ENCODE results near the gene PUM2. TPM values are rescaled to one million over a fixed set of nuclear protein-coding genes. Genes with fewer than 3 reads are reported as not detected.

Gene PUM2
- total and polyA plus RNA-seq, 12 donors, result 12.4 to 79.1 (median 67.6) TPM

GRCh38 chr2:20220806-20221554, 129.7 kb downstream of the PUM2 start:
- TF ChIP-seq CTCF (IDR thresholded peaks at IDR 0.05), result no peak
- Histone ChIP-seq H3K27ac (no peak overlapping the region), H3K4me3 (no peak overlapping the region), H3K36me3 (no peaks in the 10 kb centered on the region), H3K4me1 (peaks cover 0 to 22% (median 19%) of the 10 kb centered on the region in 9 donors), H3K27me3 (peaks cover 0 to 53% (median 17%) of the 10 kb centered on the region in 7 donors), H3K9me3 (no peaks in the 10 kb centered on the region)
- WGBS, 2 donors, result 78 to 79% methylated on average over 3 of the region's 3 CpGs
- intact Hi-C loops (cut with DNase I), result loop anchor here in 6 of 10 donors (5.0 to 10.0 kb wide), 4 partner anchors 86 to 116 kb away; no protein-coding TSS in a partner anchor
- ATAC-seq (no peak), DNase-seq (no peak)

- TF ChIP-seq CTCF (IDR thresholded peaks at IDR 0.05), result no peak
- Histone ChIP-seq H3K27me3 (peaks cover 0 to 42% (median 12%) of the 10 kb centered on the region in 7 donors), H3K36me3 (no peaks in the 10 kb centered on the region), H3K4me3 (no peak overlapping the region), H3K9me3 (no peaks in the 10 kb centered on the region), H3K27ac (no peak overlapping the region), H3K4me1 (peaks cover 0 to 13% (median 10%) of the 10 kb centered on the region in 9 donors)
- intact Hi-C loops (cut with DNase I), result loop anchor here in 6 of 10 donors (5.0 to 10.0 kb wide), 4 partner anchors 85 to 115 kb away; no protein-coding TSS in a partner anchor
- WGBS, 2 donors, result 94 to 97% methylated on average over 13 of the region's 13 CpGs
- DNase-seq (no peak), ATAC-seq (no peak)
Observed at GRCh38 chr2:20219763-20220380, 130.8 kb downstream of the PUM2 start.

DNA sequence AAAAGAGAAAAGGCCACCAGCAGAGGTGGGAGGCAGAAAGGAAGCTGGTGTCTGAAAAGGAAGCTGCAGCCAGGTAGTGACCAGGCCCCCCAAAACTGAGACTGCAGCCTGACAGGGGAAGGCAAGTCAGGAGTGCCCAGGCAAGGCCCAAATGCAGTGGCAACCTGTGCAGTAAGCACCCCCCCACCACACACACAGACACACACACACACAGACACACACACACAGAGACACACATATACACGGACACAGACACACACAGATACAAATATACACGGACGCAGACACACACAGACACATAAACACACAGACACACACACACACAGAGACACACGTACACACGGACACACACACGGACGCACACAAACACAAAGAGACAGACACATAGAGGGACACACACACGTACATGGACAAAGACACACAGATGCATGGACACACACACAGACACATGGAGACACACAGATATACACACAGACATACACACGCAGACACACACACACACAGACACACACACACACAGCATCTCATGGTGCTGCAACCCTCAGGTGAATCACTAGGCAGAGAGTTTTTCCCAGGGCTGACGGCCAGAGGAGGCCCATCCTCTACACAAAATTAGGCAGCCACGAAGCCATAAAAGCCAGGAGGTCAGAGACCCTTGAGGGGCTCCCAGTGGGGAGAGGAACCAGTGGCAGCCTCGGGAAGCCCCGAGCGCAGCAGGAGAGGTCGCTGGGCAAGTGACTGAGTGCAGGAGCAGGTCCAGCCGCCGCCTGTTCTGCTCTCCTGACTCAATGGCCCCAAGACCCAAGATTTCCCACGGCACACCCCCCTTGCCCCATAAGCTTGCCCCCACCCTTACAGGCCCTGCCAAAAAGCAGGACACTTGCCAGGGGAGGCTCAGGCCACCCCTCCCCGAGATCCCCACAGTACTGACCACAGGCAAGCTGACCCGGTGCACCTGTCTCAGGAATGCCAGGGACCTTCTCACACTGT, 132.0 kb downstream of the PUM2 start:
- no peaks in the 10 kb centered on the region for H3K9me3 ChIP-seq
- peaks cover 0 to 30% (median 11%) of the 10 kb centered on the region in 7 donors for H3K27me3 ChIP-seq
- 92% methylated on average over 20 of the region's 20 CpGs for WGBS, 2 donors
- H3K4me3 ChIP-seq, result no peak overlapping the region
- no peak for TF ChIP-seq CTCF (IDR thresholded peaks at IDR 0.05)
- ATAC-seq (no peak), DNase-seq (no peak)
- no peak overlapping the region for H3K27ac ChIP-seq
- peaks cover 0 to 8% (median 6%) of the 10 kb centered on the region in 9 donors for H3K4me1 ChIP-seq
- H3K36me3 ChIP-seq, result no peaks in the 10 kb centered on the region
- intact Hi-C loops (cut with DNase I), result no loop called here
